ENCODE data around the gene ADGRE2.
"Not testable (repeated sequence)": the region's sequence is repeated elsewhere in the genome, so short reads cannot be mapped to it uniquely, and the experiment has no call there.

ADGRE2 gene

DNA sequence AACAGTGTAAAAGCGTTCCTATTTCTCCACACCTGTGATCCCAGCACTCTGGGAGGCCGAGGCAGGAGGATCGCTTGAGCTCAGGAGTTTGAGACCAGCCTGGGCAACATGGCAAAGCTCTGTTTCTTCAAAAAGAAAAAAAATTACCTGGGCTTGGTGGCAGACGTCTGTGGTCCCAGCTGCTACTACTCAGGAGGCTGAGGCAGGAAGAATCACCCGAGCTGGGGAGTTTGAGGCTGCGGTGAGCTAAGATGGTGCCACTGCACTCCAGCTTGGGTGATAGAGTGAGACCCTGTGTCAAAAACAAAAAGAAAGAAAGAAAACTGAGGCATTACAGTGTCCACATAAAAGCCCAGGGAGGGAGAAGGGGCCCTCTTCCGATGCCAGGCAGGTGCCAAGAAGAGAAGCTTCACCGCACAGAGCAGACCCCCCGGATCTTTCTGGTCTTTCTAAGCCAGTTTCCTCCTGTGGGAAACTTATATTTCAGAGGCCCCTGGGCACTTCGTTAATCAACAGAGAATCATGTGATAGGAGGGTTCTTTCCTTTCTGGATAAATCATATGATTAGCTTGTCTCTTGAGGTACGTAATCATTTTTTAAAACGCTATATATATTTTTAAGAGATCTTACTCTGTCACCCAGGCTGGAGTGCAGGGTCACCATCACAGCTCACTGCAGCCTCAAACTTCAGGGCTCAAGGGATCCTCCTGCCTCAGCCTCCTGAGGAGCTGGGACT, at the start of gene ADGRE2:
TSS of gene ADGRE2 (minus strand) at position 451 of the 736 bp plus-strand sequence. CDS start 1,804 bp downstream, outside the sequence.
- DNase-seq, result not testable (repeated sequence)

DNA sequence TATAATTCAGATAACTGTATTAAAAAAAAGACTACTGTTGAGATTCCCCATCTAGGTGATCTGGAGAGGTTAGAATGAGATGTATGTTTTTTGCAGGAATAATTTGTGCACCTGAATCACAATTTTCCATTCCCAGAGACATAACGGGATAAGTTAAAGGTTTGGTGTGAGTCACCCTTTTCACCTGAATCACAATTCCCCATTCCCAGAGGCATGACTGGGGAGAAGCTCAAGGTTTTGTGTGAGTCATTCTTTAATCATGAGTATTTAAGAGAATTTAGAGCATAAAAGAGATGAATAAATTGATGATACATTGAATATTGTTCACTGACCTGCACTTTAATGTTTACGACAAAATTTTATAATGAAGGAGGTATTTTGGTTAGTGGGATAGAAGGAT, 47.6 kb upstream of the ADGRE2 start:
- no peak for DNase-seq

DNA sequence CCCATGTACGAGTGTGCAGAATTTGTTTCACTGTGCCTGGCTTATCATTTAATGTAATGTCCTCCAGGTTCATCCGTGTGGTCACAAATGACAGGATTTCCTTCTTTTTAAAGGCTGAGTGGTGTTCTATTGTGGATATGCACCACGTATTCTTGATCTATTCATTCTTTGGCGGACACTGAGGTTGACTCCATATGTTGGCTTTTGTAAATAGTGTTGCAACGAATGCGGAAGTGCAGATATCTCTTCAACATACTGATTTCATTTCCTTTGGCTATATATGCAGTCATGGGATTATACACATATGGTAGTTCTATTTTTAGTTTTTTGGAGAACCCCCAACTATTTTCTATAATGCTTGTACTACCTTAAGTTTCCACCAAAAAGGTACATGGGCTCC, 43.6 kb upstream of the ADGRE2 start:
- no peak for DNase-seq

DNA sequence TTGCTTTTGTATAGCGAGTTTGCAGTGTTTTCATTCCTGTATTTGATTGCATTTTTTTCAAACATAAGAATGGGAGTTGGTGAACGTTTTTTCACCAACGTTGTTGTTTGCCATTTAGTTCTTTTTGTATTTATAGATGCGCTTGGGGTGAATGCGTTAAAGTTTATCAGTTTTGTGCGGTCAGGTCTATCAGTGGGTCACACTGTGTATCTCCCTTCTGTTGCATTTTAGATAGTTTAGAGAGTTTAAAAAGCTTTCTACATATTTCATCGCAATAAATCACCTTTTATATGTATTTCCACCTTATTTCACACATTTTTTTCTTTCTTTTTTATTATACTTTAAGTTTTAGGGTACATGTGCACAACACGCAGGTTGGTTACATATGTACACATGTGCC, 40.2 kb upstream of the ADGRE2 start:
- DNase-seq, result no peak

DNA sequence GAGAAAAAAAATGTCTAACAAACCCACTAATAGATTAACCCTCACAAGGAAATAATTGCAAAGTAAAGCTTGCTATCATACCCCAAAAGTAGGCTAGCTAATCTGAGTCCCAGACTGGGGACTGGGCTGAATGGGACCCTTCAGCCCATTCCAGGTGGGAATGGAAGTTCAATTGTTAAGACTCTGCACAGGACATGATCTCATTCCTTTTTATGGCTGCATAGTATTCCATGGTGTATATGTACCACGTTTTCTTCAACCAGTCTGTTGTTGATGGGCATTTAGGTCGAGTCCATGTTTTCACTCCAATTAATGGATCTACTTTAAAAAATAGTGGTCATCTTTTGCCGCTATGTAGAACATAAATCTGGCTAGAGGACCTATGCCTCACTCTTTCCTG, 38.7 kb upstream of the ADGRE2 start:
- DNase-seq, result no peak

DNA sequence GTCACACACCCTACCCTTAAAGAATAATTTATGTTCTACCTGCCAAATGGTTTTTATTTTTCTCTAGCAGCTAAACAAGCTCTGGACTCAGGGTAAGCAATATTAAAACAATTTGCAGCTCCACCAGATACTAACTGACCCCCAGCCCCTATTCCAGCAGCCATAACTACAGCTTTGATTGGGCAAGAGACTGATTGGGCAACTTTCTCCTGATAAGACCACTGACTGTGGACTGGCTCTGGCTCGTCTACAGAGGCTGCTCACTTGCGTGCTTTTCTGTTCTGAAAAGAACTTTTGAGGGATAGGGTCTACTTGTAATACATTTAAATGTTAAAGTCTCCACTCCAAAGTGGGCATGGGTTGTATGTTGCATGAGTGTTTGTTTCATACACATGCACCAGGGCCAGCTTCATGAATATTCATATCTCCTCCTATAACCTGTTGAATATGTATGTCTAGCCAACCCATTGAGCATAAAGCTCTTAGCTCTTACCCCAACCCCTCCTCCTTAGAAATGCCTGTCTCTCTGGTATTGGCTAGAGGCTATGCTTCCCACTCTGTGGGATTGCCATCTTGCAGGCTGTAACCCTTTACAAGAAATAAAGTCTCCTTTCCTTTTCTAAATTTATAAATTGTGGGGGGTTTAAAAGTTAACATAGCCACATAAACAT, 36.8 kb upstream of the ADGRE2 start:
- DNase-seq, result no peak

DNA sequence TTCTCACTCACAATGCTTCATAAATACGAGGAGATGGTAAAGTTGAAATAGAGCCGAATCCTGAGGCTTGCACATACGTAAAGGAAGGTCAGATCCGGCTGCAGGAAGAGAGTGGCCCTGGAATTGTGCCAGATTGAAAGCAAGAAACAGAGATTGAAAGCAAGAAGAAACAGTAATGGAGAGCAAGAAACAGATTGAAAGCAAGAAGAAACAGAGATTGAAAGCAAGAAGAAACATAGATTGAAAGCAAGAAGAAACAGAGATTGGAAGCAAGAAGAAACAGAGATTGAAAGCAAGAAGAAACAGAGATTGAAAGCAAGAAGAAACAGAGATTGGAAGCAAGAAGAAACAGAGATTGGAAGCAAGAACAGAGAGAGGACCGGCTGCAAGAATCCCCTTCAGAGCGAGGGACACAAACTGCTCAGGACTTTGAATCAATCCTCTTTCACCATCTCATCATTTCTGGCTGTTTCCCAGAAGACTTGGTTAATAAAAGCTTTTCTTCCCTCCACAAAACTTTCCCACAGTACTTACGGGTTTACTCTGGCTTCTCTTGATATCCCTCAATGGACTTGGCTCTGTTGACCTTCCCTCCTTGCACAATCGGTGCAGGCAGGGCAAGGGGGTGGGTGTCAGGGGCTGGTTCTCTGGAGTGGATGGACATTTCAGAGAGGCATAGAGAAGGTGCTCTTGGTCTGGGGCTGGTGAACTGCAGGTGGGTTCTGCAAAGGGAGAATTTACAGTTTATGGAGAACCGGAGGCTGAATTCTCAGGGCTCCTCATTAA, 31.1 kb upstream of the ADGRE2 start:
- DNase-seq, result no peak

DNA sequence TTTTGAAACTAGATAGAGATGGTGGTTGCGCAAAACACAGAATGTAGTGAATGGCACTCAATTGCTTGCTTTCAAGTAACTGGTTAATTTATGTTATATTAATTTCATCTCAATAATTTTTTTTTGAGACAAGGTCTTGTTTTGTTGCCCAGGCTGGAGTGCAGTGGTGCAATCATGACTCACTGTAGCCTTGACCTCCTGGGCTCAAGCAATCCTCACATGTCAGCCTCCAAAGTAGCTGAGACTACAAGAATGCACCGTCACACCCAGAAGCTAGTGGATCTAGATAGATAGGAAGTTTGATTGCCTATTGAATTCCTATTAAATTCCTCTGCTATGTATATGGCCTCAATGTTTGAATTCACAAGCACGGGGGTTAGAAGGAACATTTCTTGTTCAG, 26.4 kb upstream of the ADGRE2 start:
- DNase-seq, result no peak

DNA sequence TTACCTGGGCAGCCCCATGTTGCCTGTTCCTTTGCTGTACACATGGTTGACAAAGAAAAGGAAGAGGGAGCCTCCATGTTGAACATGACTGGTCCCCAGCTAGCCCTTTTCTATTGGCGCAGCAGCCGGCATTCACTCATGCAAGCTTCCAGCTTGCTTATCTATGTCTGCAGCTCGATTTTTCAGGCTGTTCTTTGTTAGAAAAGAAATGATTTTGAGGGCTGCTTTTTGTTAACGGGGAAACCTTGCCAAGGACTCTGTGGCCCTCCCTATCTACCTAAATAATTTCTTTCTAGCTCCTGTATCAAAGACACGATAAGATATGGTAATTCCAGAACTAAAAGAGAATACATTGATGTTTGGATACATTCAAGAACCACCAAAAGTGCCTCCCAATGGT, 20.4 kb upstream of the ADGRE2 start:
- DNase-seq, result no peak

DNA sequence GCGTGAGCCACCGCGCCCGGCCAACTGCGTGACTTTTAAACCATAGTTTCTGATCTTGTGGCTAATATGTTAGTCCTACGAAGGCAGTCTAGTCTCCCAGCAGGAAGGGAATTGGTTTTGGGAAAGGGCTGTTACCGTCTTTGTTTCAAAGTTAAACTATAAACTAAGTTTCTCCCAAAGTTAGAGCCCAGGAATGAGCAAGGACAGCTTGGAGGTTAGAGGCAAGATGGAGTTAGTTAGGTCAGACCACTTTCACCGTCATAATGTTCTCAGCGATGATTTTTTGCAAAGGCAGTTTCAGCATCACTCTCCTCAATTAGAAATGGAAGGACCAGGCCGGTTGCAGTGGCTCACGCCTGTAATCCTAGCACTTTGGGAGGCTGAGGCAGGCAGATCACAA, 17.7 kb upstream of the ADGRE2 start:
- no peak for DNase-seq

DNA sequence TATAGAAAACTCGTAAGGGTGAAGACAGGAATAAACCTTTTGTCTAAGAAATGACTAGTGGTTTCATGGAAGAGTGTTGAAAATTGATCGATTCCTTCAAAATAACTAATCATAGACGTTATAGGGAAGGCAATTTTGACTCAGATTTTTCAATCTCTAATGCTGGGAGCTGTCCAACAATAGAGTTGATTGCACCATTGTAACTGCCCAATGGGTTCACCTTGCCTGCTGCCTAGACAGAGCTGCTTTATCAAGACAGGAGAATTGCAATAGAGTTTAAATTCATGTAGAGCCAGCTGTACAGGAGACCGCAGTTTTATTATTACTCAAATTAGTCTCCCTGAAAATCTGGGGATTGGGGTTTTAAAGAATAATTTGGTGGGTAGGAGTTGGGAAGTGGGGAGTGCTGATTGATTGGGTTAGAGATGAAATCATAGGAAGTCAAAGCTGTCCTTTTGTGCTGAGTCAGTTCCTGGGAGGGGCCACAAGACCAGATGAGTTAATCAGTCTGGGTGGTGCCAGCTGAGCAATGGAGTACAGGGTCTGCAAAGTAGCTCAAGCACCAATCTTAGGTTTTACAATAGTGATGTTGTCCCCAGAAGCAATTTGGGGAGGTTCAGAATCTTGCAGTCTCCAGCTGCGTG, 16.8 kb upstream of the ADGRE2 start:
- no peak for DNase-seq

DNA sequence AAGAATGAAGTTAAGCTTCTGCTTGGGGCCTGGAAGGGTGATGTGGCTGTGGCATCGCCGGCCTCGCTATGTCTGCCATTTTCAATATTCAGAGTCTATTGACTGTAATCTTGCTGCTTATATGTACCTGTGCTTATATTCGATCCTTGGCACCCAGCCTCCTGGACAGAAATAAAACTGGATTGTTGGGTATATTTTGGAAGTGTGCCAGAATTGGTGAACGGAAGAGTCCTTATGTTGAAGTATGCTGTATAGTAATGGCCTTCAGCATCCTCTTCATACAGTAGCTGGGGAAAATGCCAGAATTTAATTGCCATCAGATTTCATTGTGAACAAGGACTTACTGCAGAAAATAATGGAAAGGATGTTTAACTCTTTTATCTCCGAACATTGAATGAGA, 13.9 kb upstream of the ADGRE2 start:
- not testable (repeated sequence) for DNase-seq

DNA sequence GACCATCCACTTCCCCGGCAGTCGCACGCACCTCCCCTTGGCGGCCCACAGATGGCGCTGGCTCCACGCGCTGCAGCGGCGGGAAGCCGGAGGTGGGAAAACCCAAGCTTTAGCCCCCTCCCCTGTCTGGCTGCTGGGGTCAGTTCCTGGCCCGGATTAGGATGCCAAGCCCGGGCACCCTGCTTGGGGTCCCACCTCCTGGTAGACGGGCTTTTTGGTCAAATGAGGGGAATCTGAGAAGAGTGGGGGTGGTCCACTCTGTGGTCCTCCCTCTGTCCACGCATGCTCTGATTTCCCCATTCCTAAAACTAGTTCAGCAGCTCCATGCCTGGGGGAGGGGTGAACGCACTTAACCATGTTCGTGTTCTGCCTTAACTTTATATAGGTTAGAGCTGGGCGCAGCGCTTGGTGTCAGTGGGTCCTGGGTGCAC, 8.1 kb upstream of the ADGRE2 start:
- peak; percentile 23 for DNase-seq

DNA sequence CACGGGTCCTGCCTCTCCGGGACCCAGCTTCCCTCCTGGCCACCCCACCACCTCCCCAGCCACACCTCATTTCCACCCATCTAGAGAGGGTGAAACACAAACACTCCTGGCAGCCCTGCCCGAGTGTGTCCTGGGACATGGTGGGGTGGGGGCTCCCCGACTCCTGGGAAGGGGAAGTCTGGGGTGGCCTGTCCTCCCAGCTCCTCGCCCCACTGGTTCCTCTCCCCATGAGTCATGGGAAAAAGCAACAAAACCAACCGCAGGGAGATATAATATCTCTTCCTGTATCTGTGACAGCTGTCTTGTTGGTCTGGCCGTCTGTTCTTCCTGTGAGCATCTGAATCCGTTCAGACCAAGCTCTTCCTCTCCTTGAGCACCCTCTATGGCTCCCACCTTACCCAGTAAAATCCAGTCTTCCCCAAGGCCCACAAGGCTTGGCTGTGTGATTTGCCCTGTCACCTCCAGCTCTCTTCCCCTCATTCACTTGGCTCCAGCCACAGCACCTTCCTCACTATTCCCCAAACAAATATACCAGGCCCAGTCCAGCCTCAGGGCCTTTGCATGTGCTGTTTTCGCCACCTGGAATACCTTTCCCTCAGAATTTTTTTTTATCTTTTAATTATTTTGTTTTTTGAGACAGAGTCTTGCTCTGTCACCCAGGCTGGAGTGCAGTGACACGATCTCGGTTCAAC, 6.9 kb upstream of the ADGRE2 start:
- DNase-seq, result not testable (repeated sequence)

DNA sequence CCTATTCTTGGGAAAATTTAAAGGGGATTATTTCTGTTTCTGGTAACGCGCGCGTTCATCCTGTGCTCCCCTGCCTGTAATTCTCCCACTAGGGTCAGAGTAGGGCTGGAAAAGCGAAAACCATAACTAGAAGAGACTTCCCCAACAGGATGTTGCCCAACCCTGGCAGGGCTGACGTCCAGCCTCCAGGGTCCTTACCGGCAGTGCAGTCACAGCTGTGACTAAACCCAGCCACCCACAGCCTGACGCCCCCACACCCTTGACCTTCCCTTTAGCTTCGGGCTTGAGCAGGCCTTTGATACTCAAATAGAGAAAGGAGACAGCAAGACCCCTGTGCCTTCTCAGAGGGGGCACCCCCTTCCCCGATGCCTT, 6.4 kb upstream of the ADGRE2 start:
- not testable (repeated sequence) for DNase-seq

DNA sequence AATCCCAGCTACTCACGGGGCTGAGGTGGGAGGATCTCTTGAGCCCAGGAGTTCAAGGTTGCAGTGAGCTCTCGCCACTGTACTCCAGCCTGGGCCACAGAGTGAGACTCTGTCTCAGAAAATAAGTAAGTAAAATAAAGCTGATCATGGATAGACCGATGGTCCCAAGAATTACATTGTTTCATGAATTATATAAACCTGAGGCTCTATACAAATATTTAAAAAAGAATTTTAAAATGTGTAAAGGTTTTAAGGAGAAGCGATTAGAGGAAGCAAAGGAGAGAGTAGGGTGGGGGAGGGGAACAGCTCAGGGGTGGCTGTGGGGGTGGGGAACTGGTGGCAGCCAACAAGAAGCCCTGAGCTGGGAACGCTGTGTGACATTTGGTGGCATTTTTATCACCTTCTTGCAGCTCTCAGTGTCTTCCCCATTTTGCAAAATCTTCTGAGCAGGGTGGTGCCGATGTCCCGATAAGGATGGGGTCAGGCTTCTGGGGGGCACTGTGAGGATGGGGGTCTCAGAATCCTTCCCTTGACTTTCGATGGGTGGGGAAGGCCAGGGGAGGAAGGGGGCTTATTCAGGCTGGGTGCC, 5.1 kb upstream of the ADGRE2 start:
- not testable (repeated sequence) for DNase-seq

DNA sequence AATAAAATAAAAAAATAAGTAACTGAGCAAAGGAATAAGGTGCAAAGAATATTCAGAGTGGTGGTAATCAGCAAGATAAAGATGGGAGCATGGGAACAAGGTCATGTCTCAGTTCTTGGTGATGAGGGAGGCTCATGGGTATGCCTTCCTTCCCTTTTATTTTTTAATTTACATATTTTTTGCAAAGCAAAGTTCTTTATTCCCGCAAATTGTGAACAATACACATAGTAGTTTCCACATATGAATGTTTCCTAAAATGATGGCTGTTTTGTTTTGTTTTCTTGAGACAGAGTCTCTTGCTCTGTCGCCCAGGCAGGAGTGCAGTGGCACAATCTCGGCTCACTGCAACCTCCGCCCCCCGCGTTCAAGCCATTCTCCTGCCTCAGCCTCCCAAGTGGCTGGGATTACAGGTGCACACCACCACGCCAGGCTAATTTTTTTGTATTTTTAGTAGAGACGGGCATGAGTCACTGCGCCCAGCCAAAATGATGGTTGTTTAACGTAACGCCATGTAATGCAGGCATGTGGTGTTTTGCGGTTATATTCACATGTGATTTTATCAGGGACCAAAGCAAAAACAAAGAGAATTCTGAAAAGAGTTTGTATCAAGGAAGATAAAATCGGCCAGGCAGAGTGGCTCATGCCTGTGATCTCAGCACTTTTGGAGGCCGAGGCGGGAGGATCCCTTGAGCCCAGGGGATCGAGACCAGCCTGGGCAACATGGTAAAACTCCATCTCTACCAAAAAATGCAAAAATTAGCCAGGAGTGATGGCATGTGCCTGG, 4.5 kb upstream of the ADGRE2 start:
- no peak for DNase-seq

DNA sequence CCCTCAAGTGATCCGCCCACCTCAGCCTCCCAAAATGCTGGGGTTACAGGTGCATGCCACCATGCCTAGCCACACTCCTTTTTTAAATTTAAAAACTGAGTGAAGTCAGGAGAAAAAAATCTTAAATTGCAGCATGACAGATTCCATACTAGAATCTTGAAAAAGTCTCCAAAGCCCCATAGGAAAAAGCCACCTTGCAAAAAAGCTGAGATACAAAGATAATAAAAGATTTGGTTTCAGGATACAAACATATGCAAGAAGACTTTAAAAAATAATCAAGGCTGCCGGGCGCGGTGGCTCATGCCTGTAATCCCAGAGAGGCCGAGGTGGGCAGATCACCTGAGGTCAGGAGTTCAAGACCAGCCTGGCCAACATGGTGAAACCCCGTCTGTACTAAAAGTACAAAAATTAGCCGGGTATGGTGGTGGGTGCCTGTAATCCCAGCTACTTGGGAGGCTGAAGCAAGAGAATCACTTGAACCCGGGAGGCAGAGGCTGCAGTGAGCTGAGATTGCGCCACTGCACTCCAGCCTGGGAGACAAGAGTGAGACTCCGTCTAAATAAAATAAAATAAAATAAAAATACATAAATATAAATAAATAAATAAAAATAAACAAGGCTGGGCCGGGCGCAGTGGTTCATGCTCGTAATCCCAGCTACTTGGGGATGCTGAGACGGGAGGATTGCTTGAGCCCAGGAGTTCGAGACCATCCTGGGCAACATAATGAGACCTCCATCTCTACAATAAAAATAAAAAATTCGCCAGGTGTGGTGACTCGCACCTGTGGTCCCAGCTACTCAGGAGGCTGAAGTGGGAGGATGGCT, 3.6 kb upstream of the ADGRE2 start:
- not testable (repeated sequence) for DNase-seq

DNA sequence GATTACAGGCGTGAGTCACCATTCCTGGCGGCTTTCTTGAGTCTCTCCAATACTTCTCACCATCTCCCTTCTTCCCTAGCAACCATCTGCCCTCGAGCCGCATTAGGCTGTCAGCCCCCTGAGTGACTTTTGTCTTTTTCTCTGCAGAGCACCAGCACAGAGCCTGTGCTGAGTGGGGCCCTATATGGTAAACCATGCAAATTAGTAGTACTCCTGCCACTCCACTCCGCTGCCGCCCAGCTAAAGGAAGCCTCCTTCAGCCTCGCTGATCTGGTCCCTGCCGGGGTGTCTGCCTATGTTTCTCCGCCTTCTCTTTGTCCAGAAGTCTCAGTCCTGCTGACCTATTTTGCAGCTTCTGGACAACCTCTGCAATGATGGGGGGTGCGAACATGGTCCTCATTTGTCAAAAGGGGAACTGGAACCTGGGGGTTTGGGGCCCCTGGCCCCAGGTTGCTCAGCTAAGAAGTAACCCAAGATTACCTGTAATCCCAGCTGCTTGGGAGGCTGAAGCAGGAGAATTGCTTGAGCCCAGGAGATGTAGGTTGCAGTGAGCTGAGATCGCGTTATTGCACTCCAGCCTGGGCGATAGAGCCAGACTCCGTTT, 2.4 kb upstream of the ADGRE2 start:
- DNase-seq, result not testable (repeated sequence)

DNA sequence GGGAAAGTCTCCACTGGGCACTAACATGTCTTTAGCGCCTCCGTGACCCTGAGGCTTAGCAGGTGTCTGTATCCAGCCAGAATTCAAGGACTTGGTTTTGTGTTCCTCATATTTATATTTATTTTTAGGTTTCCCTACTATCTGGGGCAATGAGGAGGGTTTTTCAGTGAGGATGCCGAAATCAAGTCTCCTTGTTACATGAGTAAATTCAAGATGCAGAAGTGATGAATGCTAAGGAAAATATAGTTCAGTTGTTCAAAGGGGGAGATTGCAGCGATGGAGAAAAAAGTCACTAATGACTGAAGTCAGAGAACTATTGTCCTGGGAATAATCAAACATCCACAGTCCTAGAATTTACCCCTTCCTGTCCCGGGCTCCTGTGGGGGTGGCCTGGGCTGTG, 791 bp upstream of the ADGRE2 start:
- no peak for DNase-seq

Data from NCI-H69 (cell line).